HCT116 (cell line): Measurements from ENCODE around the gene TMEM35B.

Experiments
- CEBPB ChIP-seq: IDR thresholded peaks from 2 replicates; pipeline ENCODE4 v1.6.1; 2012; ENCODE audit warnings: low read depth
- CTCF ChIP-seq, 3 experiments: fragments of 200-600 bp in 1 of 3; sonication (generic) in 1 of 3; IDR thresholded peaks in 2 of 3; conservative IDR thresholded peaks in 1 of 3; 2 replicates each; pipeline ENCODE4 v1.5.1; 2012 to 2017; ENCODE audit warnings: low read depth in 2 of 3, low read length in 2 of 3, antibody characterized with exemption in 1 of 3, borderline replicate concordance in 1 of 3, control low read depth in 1 of 3, mild to moderate bottlenecking in 1 of 3, mixed read lengths in 1 of 3, mixed run types in 1 of 3, moderate library complexity in 1 of 3; ENCODE audit not compliant: insufficient read depth in 1 of 3
- EGR1 ChIP-seq: IDR thresholded peaks from 2 replicates; pipeline ENCODE4 v1.6.1; 2012; ENCODE audit warnings: low read depth
- EZH2 ChIP-seq: fragments of 200-600 bp; sonication (generic); IDR thresholded peaks from 2 replicates; pipeline ENCODE4 v1.6.1; 2017; ENCODE audit warnings: antibody characterized with exemption, mixed run types
- EZH2phosphoT487 ChIP-seq: fragments of 200-600 bp; IDR thresholded peaks from 2 replicates; pipeline ENCODE4 v1.6.1; 2018; ENCODE audit warnings: antibody characterized with exemption, borderline replicate concordance
- JUND ChIP-seq: IDR thresholded peaks from 2 replicates; pipeline ENCODE4 v1.6.1; 2012
- POLR2A ChIP-seq: IDR thresholded peaks from 2 replicates; pipeline ENCODE4 v1.7.0; 2011; ENCODE audit warnings: borderline replicate concordance; ENCODE audit not compliant: insufficient read depth, insufficient read length; ENCODE audit errors: extremely low read depth
- POLR2AphosphoS5 ChIP-seq: IDR thresholded peaks from 2 replicates; pipeline ENCODE4 v1.6.1; 2011; ENCODE audit warnings: mild to moderate bottlenecking, low read depth, low read length, moderate library complexity
- RAD21 ChIP-seq: IDR thresholded peaks from 2 replicates; pipeline ENCODE4 v1.6.1; 2012; ENCODE audit warnings: low read depth, mild to moderate bottlenecking
- SRF ChIP-seq: IDR thresholded peaks from 2 replicates; pipeline ENCODE4 v1.6.1; 2012; ENCODE audit warnings: low read depth
- YY1 ChIP-seq: IDR thresholded peaks from 2 replicates; pipeline ENCODE4 v1.6.1; 2011; ENCODE audit warnings: low read length, low read depth, moderate library complexity, mild to moderate bottlenecking; ENCODE audit not compliant: insufficient replicate concordance; ENCODE audit errors: extremely low read depth
- ZNF274 ChIP-seq: fragments of 200-500 bp; sonication (Bioruptor generic); IDR thresholded peaks from 2 replicates; pipeline ENCODE4 v1.6.1; 2014; ENCODE audit warnings: mild to moderate bottlenecking, low read depth, low read length, inconsistent platforms
- TF ChIP-seq, protein P1 (sequence below): IDR thresholded peaks from 2 replicates; pipeline ENCODE4 v1.6.1; 2012; ENCODE audit warnings: low read depth

GRCh38 chr1:34975338-34975737 lies 9.8 kb downstream of the TMEM35B start:
- TF ChIP-seq CTCF (IDR thresholded peaks at IDR 0.05 in 2 of 3, conservative IDR thresholded peaks at IDR 0.05 in 1 of 3; ENCODE audit: borderline replicate concordance in 1 of 3, insufficient read depth in 1 of 3, low read depth in 2 of 3, low read length in 2 of 3) = no peak
- no peak for TF ChIP-seq ZNF274
- no peak for TF ChIP-seq POLR2AphosphoS5
- TF ChIP-seq, protein P1, sequence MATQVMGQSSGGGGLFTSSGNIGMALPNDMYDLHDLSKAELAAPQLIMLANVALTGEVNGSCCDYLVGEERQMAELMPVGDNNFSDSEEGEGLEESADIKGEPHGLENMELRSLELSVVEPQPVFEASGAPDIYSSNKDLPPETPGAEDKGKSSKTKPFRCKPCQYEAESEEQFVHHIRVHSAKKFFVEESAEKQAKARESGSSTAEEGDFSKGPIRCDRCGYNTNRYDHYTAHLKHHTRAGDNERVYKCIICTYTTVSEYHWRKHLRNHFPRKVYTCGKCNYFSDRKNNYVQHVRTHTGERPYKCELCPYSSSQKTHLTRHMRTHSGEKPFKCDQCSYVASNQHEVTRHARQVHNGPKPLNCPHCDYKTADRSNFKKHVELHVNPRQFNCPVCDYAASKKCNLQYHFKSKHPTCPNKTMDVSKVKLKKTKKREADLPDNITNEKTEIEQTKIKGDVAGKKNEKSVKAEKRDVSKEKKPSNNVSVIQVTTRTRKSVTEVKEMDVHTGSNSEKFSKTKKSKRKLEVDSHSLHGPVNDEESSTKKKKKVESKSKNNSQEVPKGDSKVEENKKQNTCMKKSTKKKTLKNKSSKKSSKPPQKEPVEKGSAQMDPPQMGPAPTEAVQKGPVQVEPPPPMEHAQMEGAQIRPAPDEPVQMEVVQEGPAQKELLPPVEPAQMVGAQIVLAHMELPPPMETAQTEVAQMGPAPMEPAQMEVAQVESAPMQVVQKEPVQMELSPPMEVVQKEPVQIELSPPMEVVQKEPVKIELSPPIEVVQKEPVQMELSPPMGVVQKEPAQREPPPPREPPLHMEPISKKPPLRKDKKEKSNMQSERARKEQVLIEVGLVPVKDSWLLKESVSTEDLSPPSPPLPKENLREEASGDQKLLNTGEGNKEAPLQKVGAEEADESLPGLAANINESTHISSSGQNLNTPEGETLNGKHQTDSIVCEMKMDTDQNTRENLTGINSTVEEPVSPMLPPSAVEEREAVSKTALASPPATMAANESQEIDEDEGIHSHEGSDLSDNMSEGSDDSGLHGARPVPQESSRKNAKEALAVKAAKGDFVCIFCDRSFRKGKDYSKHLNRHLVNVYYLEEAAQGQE = no peak
- TF ChIP-seq RAD21 = no peak
- TF ChIP-seq POLR2A = no peak
- TF ChIP-seq CEBPB = no peak
- no peak for TF ChIP-seq EZH2
- no peak for TF ChIP-seq JUND
- TF ChIP-seq SRF = no peak
- TF ChIP-seq YY1 = no peak
- no peak for TF ChIP-seq EZH2phosphoT487
- no peak for TF ChIP-seq EGR1
